GM10266 (cell line): ENCODE results near the gene KYAT1.

ENCODE experiments used
- DNase-seq: peaks from one replicate; pipeline ENCODE4 v3.0.0; 2012; ENCODE audit errors: extremely low spot score
- TF ChIP-seq, protein P1 (sequence below): IDR thresholded peaks from 2 replicates; pipeline ENCODE4 v1.5.1; 2012; ENCODE audit warnings: mild to moderate bottlenecking, low read depth; ENCODE audit not compliant: control insufficient read depth, insufficient read depth; ENCODE audit errors: missing control alignments

The KYAT1 gene

DNA sequence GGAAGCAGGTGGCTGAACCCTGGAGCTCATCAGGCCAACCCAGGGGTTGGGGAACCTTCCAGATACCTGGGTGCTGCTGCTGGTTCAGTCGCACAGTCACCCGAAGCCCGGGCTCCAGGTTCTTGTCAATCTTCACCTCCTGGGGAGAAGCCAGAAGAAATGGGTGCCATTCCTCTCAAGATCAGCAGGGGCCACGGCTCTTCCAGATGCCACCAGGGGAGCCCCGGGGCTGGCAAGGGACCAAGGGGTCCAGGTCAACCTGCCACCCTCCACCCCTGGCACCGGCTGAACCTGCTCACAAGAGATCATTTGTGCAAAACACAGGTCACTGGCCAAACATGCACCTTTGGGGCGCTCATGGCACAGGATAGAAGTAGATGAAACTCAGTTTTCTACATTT, 56.8 kb downstream of the KYAT1 start:
- TF ChIP-seq, protein P1, sequence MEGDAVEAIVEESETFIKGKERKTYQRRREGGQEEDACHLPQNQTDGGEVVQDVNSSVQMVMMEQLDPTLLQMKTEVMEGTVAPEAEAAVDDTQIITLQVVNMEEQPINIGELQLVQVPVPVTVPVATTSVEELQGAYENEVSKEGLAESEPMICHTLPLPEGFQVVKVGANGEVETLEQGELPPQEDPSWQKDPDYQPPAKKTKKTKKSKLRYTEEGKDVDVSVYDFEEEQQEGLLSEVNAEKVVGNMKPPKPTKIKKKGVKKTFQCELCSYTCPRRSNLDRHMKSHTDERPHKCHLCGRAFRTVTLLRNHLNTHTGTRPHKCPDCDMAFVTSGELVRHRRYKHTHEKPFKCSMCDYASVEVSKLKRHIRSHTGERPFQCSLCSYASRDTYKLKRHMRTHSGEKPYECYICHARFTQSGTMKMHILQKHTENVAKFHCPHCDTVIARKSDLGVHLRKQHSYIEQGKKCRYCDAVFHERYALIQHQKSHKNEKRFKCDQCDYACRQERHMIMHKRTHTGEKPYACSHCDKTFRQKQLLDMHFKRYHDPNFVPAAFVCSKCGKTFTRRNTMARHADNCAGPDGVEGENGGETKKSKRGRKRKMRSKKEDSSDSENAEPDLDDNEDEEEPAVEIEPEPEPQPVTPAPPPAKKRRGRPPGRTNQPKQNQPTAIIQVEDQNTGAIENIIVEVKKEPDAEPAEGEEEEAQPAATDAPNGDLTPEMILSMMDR = no peak
- DNase-seq = no peak

DNA sequence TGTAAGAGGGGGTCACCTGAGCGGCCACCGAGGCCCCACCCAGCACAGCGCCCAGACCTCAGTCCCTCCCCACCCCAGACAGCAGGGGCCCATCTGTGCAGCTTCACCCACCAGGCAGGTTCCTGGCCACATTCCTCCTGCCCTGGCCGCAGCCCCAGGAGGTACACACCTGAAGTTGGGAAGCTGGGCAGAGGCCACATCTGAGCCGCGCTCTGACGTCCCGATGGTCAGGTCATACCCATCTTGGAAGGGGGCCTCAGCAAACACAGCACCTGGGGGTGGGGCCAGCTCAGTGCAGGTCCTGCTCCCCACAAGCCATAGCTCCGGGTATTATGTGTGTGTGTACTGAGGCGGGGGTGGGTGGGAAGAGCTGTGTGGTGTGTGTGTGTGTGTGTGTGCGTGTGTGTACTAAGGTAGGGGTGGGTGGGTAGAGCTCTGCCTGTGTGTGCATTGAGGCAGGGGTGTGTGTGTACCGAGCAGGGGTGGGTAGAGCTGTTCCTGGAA, 57.8 kb downstream of the KYAT1 start:
- no peak for DNase-seq
- TF ChIP-seq, protein P1 = no peak

DNA sequence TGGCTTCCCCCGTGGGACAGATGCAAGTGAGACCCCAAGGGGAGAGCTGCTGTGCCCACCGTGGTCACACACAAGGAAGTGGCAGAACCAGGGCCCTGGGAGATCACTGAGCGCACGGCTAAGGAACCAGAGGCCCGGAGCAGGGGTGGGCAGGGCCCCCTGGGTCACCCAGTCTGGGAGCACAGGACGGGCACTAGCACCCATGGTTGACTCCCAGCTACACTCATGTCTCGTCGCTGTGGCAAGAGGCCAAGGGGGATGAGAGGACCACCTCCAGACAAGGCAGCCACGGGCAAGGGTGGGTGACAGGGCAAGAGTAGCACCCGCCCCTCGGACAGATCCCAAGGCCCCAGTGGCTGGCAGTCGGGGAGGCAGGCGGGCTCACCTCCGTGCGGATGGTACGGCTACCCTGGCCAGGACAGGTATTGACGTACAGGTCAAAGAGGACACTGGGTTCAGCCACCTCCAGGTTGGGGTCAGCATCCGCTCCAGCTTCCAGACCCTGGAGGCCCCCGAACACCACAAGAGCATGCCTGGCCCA, 58.3 kb downstream of the KYAT1 start:
- TF ChIP-seq, protein P1 = no peak
- no peak for DNase-seq

DNA sequence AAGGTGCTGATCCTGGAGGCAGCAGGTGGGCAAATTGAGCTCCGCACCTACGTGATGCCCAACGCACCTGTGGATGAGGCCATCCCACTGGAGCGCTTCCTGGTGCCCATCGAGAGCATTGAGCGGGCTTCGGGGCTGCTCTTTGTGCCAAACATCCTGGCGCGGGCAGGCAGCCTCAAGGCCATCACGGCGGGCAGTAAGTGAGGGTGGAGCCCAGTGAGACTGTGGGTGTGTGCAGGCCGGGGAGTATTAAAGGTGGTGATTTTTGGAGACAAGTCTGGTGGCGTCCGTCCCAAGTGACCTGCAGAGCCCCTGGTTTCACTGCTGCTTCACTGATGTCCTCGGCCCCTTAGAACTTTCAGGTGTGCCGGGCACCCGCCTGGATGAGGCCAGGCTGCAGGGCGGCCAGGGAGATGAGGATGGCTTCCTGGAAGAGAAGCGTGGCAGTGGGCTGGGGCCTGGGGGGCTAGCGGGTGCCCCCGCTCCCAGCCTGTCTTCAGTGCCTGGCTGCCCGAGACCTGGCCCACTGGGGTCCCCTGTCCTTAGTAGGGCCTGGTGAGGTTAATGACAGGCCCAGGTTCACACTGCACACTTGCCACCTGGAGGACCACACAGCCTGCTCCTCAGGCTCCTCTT, 59.2 kb downstream of the KYAT1 start:
- no peak for DNase-seq
- TF ChIP-seq, protein P1 = no peak

DNA sequence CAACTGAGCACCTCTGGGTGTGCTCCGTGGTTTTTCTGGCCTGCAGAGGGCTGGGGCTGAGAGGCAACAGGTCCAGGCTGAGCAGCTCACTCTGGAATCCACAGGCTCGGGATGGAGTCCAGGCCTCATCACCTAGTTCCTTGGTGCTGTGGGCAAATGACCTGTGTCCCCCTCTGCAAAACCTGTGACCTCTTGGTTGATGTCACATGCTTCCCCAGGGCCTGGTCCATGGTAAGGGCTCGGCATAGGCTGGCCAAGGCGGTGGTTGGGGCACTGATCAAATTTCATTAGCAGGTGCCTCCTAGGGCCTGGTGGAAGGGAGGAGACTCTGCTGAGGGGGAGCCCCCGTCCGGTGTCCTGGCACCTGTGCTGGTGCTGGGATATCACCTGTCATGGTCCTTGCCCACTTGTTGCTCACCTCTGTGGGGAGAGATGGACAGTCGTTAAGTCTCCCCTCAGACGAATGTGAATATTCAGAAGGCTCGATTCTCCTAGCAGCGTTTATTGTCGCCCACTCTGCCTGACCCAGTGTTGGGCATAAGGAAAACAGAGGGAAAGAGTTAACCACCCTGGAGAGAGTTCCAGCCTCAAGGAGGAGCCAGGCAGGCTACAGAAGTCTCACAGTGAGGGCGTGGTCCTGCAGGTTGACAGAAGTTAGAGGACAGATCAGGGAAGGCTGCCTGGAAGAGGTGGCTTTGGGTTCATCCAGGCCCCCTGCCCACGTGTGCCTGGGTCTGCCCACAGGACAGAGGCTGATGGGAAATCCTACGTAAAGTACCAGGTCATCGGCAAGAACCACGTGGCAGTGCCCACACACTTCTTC, 60.0 kb downstream of the KYAT1 start:
- TF ChIP-seq, protein P1 = no peak
- no peak for DNase-seq

DNA sequence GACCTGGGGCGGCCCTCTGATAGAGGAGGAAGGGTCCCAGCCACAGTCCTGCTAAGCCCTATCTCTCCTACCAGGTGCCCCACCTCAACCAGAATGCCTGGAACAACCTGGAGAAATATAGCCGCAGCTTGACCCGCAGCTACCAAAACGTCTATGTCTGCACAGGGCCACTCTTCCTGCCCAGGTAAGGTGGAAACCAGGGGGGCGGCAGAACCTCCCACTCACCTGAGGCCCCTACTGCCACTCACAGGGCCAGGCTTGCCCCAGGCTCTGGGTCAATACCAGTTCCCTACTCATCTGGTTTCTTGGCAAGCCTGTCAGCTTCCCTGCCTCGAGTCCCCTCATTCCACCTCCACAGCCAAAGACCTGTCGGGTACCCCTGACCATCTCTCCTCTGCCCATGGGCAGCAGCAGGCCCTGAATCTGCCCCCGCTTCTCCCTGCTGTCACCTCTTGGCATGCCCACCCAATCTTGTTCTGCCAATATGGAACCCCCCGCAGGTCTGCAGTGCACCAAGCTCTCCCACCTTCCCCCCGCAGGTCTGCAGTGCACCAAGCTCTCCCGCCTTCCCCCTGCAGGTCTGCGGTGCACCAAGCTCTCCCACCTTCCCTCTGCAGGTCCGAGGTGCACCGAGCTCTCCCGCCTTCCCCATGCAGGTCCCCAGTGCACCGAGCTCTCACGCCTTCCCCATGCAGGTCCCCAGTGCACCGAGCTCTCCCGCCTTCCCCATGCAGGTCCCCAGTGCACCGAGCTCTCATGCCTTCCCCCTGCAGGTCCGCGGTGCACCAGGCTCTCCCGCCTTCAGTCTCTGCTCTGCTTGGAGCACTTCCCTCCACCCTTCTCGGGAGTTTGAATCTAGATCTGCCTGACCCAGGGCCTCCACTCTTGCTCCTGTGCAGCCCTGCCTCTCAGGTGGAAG, 60.8 kb downstream of the KYAT1 start:
- TF ChIP-seq, protein P1 = no peak

More for the DNA sequence above, 60.8 kb downstream of the KYAT1 start:
- no peak for DNase-seq
